ENCODE measurements around the gene MYMK.

MYMK gene

GRCh38 chr9:133505186-133505830 is 19.5 kb downstream of the MYMK start:
- DNase-seq (ENCODE audit: low read depth in 2 of 2) = no peak

- no peak for DNase-seq (ENCODE audit: low read depth in 2 of 2)
Observed at GRCh38 chr9:133502112-133502511, 22.6 kb downstream of the MYMK start.

DNA sequence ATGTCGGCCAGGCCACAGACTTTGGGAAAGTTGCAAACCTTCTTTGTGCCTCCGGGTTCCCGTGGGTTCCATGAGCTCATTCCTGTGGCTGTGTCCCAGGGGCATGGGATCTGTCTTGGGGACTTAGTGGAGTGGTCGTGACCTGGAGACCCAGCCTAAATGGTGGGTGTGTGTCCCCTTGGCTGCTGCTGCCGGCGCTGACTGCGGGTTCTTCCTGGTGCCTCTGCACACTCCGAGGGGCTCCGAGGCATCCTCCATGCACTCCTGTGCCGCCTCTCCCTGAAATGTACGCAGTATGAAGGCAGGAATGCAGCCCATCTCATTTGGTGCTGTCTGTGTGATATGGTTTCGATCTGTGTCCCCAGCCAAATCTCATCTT is 24.9 kb downstream of the MYMK start:
- no peak for DNase-seq (ENCODE audit: low read depth in 2 of 2)

- DNase-seq (ENCODE audit: low read depth in 2 of 2) = no peak
Observed at GRCh38 chr9:133499132-133499891, 25.4 kb downstream of the MYMK start.

DNA sequence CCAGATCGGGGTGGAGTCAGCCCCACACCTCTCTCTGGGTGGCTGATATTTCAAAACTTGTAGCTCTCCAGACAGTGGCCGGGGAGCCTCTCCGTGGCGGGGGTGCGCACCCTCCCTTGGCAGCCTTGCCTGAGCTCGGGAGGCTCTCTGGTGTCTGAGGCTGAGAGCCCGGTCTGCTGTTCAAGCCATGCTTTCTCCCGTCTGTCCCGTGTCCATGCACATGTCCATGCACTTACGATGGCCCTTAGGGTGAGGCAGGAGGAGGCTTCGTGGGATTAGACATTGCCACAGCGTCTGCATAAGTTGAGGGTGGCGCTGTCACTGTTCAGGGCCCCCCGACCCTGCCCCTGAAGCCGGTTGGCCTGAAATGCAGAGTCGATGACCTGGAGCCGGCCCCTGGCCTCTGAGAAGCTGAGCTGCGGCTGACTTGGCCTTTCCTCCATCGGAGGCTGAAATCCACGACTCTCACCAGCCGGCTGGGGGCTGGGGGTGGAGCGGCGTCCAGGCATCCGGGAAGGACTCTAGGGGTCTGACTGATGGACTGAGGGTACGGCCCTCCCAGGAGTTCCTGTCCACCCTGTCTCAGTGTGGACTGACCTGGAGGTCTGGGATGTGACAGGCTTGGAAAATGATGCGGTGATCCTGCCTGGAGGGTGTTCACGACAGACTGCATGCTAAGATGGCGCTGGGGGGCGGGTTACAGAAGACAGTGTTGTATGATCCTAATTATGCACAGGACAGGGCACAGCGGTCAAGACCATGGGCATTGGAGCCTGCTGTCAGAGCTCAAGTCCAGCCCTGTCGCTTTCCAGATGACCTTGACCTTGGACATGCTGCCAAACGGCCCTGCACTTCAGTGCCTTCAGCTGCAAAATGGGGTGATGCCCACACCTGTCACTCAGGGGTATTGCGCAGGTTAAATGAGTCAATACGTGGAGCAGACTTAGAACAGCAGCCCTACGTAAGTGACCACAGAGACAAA is 27.6 kb downstream of the MYMK start:
- DNase-seq (ENCODE audit: low read depth in 2 of 2) = no peak

- no peak for DNase-seq (ENCODE audit: low read depth in 2 of 2)
Observed at GRCh38 chr9:133495327-133496293, 29.1 kb downstream of the MYMK start.

- no peak for DNase-seq (ENCODE audit: low read depth in 2 of 2)
Observed at GRCh38 chr9:133494636-133495326, 30.0 kb downstream of the MYMK start.

DNA sequence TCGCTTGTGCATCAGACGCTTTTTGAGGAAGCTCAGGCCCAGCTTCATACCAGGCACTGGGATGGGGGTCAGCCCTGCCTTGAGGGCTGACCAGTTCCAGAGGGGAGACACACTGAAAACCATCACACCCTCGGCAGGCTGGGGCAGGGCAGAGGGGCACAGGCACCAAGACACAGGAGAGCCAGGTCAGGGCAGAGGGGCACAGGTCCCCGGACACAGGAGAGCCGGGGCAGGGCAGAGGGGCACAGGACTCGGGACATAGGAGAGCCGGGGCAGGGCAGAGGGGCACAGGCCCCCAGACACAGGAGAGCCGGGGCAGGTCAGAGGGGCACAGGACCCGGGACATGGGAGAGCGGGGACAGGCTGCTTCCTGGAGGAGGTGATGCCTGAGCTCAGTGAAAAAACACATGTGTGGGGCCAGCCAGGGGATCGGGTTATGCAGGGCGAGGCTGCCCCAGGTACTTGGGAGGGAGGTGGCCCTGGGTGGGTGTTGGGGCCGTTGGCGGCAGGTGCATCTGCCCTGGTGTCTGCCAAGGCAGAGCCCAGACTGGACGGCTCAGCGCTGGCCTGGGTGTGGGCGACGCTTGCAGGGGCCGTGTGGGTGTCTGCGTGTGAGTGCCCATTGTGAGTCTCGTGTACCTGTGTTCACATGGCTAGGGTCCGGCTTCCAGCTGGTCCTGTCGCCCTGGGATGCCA is 30.8 kb downstream of the MYMK start:
- DNase-seq (ENCODE audit: low read depth in 2 of 2) = no peak

DNA sequence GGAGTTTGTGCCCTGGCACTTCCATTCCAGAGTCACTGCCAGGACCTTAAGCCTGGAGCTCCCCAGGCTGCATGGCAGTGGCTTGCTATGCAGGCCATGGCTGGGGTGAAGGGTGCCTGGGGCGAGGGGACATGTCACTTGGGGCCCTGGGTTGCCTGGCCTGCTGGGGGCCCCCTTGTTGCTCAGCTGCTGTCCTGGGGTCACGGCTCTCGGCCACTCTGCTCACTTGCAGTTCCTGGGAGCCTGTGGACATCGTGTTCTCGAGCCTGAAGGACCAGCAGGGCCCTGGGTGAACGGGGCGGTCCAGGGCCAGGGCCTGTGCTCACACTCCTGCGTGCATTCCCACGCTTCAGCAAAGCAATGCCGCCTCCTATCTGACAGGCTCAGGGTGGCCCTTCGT is 31.3 kb downstream of the MYMK start:
- DNase-seq (ENCODE audit: low read depth in 2 of 2) = no peak

- no peak for DNase-seq (ENCODE audit: low read depth in 2 of 2)
Observed at GRCh38 chr9:133492061-133493021, 32.4 kb downstream of the MYMK start.

DNA sequence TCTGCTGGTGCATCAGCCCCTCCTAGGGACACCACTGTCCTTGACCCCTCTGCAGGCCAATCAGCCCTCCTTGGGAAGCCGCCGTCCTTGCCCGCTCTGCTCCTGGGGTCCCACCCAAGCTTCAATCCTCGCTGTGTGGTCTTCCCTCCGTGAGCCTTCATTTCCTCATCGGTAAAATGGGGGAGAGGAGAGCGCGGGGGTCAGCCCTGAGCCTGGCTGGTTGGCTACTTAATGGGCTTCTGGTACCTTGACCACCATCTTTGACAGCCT is 33.2 kb downstream of the MYMK start:
- DNase-seq (ENCODE audit: low read depth in 2 of 2) = no peak

GRCh38 chr9:133490865-133491655 is 33.7 kb downstream of the MYMK start:
- DNase-seq (ENCODE audit: low read depth in 2 of 2) = no peak

DNA sequence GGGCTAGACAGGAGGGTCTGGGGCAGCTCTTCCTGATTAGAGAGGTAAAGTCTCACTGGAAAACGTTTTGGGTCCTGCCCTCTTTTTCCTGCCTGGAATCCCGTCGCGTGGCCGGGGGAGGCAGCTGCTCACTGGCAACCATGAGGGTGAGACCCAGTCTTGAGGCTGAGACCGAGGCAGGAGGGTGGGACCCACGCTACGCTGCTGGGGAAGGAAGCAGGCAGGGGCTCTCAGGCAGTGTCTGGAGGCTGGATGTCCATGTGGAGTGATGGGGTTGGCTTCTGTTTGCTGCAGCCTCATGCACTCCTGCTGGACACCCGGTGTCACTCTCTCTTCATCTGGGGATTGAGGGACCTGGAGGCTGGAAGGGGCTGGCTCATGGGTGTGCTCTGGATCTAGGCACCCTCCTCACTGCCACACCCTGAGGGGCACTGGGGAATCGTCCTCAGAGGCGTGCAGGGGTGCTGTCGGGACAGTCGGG is 34.5 kb downstream of the MYMK start:
- no peak for DNase-seq (ENCODE audit: low read depth in 2 of 2)

DNA sequence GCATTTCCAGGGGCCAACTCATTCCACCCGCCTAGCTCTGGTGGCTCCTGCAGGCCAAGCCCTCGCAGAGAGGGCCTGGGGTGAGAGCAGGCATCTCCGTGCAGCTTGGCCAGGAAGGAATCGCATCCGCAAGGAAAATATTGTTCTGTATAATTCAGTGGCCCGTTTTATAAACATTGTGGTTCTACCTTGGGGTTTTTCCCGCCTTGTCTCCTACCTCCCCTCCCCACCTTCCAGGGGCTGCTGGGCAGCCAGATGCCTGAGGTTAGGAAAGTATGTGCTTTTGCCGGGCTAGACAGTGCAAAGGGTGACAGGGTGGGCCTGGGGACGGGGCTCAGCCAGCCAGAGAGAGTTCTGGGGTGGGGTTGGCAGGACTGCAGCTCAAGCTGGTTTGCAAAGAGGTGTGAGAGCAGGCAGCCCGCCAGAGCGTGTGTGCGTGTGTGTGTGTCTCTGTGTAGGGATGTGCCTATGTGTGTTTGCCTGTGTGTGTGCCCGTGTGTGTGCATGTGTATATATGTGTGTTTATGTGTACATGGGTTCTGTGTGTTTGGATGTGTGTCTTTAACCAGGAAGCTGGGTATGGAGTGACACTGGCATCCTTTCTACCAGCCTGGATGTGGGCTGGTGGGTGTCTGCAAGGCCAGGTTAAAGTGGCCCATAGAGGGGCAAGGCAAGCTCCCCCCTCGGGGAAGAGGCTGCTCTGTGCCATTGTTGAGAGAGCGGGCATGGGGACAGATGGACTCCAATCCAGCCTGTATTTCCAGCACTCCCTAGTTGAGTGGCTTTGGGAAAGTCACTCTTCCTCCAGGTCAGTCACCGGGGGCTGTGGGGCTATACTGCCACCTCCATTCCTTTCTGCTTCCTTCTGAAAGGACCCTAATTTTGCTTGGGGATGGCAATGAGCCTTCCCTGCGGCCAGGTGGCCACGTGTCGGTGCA is 35.2 kb downstream of the MYMK start:
- no peak for DNase-seq (ENCODE audit: low read depth in 2 of 2)

- DNase-seq (ENCODE audit: low read depth in 2 of 2) = no peak
Observed at GRCh38 chr9:133488686-133489252, 36.0 kb downstream of the MYMK start.

- DNase-seq (ENCODE audit: low read depth in 2 of 2) = no peak
Observed at GRCh38 chr9:133487331-133487725, 37.4 kb downstream of the MYMK start.
